GM18861 (cell line): ENCODE measurements around the gene GNG12.
A peak's percentile ranks its signal among the peaks of the same experiment; 100 is the strongest.
"Not testable (repeated sequence)": the region's sequence is repeated elsewhere in the genome, so short reads cannot be mapped to it uniquely, and the experiment has no call there.

ENCODE experiments used
- ATAC-seq: cut with Tn5 transposase; IDR thresholded peaks from one replicate; pipeline ENCODE4 v1.9.1; 2021; ENCODE audit not compliant: unreplicated experiment

GNG12 gene

GRCh38 chr1:67735806-67736627 lies 97.2 kb downstream of the GNG12 start:
- ATAC-seq = peak; percentile 95

- ATAC-seq = no peak
Observed at GRCh38 chr1:67735206-67735605, 98.1 kb downstream of the GNG12 start.

GRCh38 chr1:67734323-67734690 lies 99.0 kb downstream of the GNG12 start:
- no peak for ATAC-seq

GRCh38 chr1:67733681-67734322 lies 99.5 kb downstream of the GNG12 start:
- no peak for ATAC-seq

- ATAC-seq = no peak
Observed at GRCh38 chr1:67732750-67733151, 100.5 kb downstream of the GNG12 start.

- ATAC-seq = no peak
Observed at GRCh38 chr1:67731322-67731721, 101.9 kb downstream of the GNG12 start.

GRCh38 chr1:67730312-67730711 lies 103.0 kb downstream of the GNG12 start:
- not testable (repeated sequence) for ATAC-seq

GRCh38 chr1:67729872-67730271 lies 103.4 kb downstream of the GNG12 start:
- no peak for ATAC-seq

GRCh38 chr1:67726224-67726623 lies 107.0 kb downstream of the GNG12 start:
- no peak for ATAC-seq

GRCh38 chr1:67724928-67725560 lies 108.2 kb downstream of the GNG12 start:
- ATAC-seq = no peak

- peak; percentile 78 for ATAC-seq
Observed at GRCh38 chr1:67723620-67724019, 109.6 kb downstream of the GNG12 start.

- ATAC-seq = no peak
Observed at GRCh38 chr1:67723126-67723525, 110.1 kb downstream of the GNG12 start.

- no peak for ATAC-seq
Observed at GRCh38 chr1:67722292-67722944, 110.8 kb downstream of the GNG12 start.

- ATAC-seq = no peak
Observed at GRCh38 chr1:67721650-67722291, 111.5 kb downstream of the GNG12 start.

GRCh38 chr1:67721112-67721511 lies 112.2 kb downstream of the GNG12 start:
- ATAC-seq = no peak

- no peak for ATAC-seq
Observed at GRCh38 chr1:67719329-67720196, 113.7 kb downstream of the GNG12 start.

- no peak for ATAC-seq
Observed at GRCh38 chr1:67717876-67718275, 115.4 kb downstream of the GNG12 start.

GRCh38 chr1:67716800-67717199 lies 116.5 kb downstream of the GNG12 start:
- ATAC-seq = no peak

- ATAC-seq = no peak
Observed at GRCh38 chr1:67715819-67716218, 117.4 kb downstream of the GNG12 start.
